ENCODE data around the gene FAM117A. TPM values are rescaled to one million over a fixed set of nuclear protein-coding genes. Genes with fewer than 3 reads are reported as not detected.

FAM117A gene
- total and polyA plus RNA-seq, 2 donors (not counting 3 experiments of a cell fraction or from before 2014, with no cell fraction given), result 12.2 to 24.1 TPM

DNA sequence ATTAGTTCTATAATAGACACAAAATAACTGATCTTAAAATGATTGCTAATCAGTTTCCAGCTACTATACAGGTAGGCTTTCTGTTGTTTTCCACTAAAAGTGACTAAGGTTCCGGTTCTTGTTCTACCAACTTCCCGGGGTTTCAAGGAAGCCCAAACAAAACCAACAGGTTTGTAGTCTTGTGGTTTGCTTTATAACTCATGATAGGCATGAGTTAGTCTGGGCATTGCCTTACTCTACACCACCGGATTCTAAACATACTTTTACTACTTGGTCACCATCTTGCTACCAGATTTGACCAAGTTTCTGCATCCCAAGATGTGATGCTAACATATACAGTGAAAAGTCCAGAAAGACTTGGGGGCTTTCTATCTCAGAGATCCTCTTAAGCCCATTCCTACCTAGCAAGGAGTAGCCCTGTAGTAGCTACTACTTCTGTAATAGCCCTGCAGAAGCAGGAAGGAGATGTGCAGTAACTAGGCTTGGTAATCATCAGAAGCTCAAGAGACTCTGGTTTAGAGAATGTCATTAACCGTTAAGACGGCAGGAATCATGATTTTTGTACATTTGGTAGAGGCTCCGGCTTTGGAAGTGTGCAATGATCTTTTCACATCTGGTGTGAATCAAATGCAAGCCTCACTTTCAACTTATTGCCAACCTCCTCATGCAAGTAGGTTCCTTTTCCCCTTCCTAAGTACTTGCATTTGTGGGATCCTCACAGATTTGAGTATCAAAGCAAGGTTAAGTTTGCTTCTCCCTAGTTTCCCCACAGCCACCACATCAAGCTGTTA is 1.6 kb downstream of the FAM117A start:
- no peak for DNase-seq (ENCODE audit: low read depth, low spot score)
- Histone ChIP-seq H3K27ac (ENCODE audit: insufficient read depth, low read depth, low read length) (no peak overlapping the region), H3K4me1 (ENCODE audit: control insufficient read depth, extremely low read depth, insufficient read depth, low read length) (peaks cover 14% of the 10 kb centered on the region), H3K79me2 (ENCODE audit: control insufficient read depth, insufficient read depth, low read length) (no peaks in the 10 kb centered on the region), H3K9me3 (replicated peaks; ENCODE audit: control insufficient read depth, insufficient read depth, low read length) (no peaks in the 10 kb centered on the region), H3K4me3 (replicated peaks in 1 of 3; ENCODE audit: insufficient read depth in 1 of 3, low read depth in 1 of 3, low read length in 3 of 3) (peak overlapping the region in 1 of 3 experiments; percentile 86), H3K36me3 (ENCODE audit: control insufficient read depth in 2 of 2, extremely low read depth in 1 of 2, insufficient read depth in 2 of 2, low read length in 2 of 2) (no peaks in the 10 kb centered on the region), H3K27me3 (ENCODE audit: control insufficient read depth in 2 of 2, insufficient read depth in 2 of 2, low read length in 2 of 2) (peaks cover 14 to 42% of the 10 kb centered on the region in 2 experiments), H3K9ac (replicated peaks; ENCODE audit: extremely low read depth, insufficient read depth, low read length) (no peak overlapping the region), H3K9me1 (replicated peaks; ENCODE audit: control insufficient read depth, extremely low read depth, insufficient read depth, low read length) (no peaks in the 10 kb centered on the region), H2AFZ (ENCODE audit: low read depth, low read length) (no peak overlapping the region), H4K20me1 (replicated peaks; ENCODE audit: control insufficient read depth, extremely low read depth, insufficient read depth, low read length) (no peaks in the 10 kb centered on the region), H3K4me2 (ENCODE audit: insufficient read depth, low read length) (peak overlapping the region; percentile 87)
- dilution Hi-C loops (cut with MboI; ENCODE audit: extremely low pct_ligation_motif_present, low sequenced_read_pairs) (no loop called here), intact Hi-C loops (cut with micrococcal nuclease) (no loop called here)
- TF ChIP-seq EZH2 (IDR thresholded peaks at IDR 0.05; ENCODE audit: borderline replicate concordance, low read depth, low read length, severe bottlenecking) (no peak), POLR2A (IDR thresholded peaks at IDR 0.05; ENCODE audit: low read depth, low read length) (no peak), POLR2AphosphoS5 (IDR thresholded peaks at IDR 0.05; ENCODE audit: insufficient read depth, low read depth, low read length) (no peak), GATA2 (IDR thresholded peaks at IDR 0.05; ENCODE audit: insufficient read depth, insufficient read length, low read depth, low read length) (no peak), MYC (IDR thresholded peaks at IDR 0.05; ENCODE audit: low read depth, low read length) (no peak)
- TF ChIP-seq, protein P1, sequence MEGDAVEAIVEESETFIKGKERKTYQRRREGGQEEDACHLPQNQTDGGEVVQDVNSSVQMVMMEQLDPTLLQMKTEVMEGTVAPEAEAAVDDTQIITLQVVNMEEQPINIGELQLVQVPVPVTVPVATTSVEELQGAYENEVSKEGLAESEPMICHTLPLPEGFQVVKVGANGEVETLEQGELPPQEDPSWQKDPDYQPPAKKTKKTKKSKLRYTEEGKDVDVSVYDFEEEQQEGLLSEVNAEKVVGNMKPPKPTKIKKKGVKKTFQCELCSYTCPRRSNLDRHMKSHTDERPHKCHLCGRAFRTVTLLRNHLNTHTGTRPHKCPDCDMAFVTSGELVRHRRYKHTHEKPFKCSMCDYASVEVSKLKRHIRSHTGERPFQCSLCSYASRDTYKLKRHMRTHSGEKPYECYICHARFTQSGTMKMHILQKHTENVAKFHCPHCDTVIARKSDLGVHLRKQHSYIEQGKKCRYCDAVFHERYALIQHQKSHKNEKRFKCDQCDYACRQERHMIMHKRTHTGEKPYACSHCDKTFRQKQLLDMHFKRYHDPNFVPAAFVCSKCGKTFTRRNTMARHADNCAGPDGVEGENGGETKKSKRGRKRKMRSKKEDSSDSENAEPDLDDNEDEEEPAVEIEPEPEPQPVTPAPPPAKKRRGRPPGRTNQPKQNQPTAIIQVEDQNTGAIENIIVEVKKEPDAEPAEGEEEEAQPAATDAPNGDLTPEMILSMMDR (IDR thresholded peaks at IDR 0.05; ENCODE audit: extremely low read depth in 1 of 2, insufficient read depth in 1 of 2, low read depth in 1 of 2, low read length in 2 of 2), result no peak
- TF ChIP-seq, protein P2, sequence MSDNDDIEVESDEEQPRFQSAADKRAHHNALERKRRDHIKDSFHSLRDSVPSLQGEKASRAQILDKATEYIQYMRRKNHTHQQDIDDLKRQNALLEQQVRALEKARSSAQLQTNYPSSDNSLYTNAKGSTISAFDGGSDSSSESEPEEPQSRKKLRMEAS (IDR thresholded peaks at IDR 0.05; ENCODE audit: insufficient read depth, insufficient read length), result no peak
- POLR2A ChIA-PET, result interaction anchor here (2.6 to 2.9 kb wide), 2 partner anchors 13 to 54 kb away, joined by 21 to 39 read pairs; partner anchors contain the start of gene SLC35B1
- no peak for FAIRE-seq
- BruUV-seq (replicated peaks), result TSS peak; percentile 17
- CTCF ChIA-PET, result interaction anchor here (1.0 to 3.4 kb wide), 5 partner anchors 14 to 195 kb away, joined by 3 to 22 read pairs (median 6); no protein-coding TSS in a partner anchor

Data from endothelial cell of umbilical vein (primary cell).